SK-N-SH treated with all-trans-retinoic acid at 6 μM for 48 hours (cell line): ENCODE data around the gene MEAF6.

Experiments used
- ARNTL ChIP-seq: fragments of 450-650 bp; formaldehyde crosslinking; IDR thresholded peaks from 2 replicates; pipeline ENCODE4 v1.5.0; 2020; ENCODE audit warnings: low read depth, mild to moderate bottlenecking, moderate library complexity, borderline replicate concordance
- BACH2 ChIP-seq: fragments of 250-450 bp; sonication (Bioruptor Pico); IDR thresholded peaks from 2 replicates; pipeline ENCODE4 v1.9.0; 2021; ENCODE audit warnings: mild to moderate bottlenecking, borderline replicate concordance
- CSDC2 ChIP-seq: fragments of 250-450 bp; sonication (Bioruptor Pico); IDR thresholded peaks from 2 replicates; pipeline ENCODE4 v1.5.0; 2020; ENCODE audit warnings: mild to moderate bottlenecking, moderate library complexity
- ISL1 ChIP-seq: fragments of 250-450 bp; sonication (Bioruptor Pico); IDR thresholded peaks from 2 replicates; pipeline ENCODE4 v2.1.2; 2022; ENCODE audit warnings: mild to moderate bottlenecking, moderate library complexity
- PPARA ChIP-seq: fragments of 250-450 bp; sonication (Bioruptor Pico); IDR thresholded peaks from 2 replicates; pipeline ENCODE4 v1.5.0; 2020; ENCODE audit warnings: mild to moderate bottlenecking, borderline replicate concordance
- SNAI2 ChIP-seq: fragments of 250-450 bp; sonication (Bioruptor Pico); IDR thresholded peaks from 2 replicates; pipeline ENCODE4 v1.5.0; 2020; ENCODE audit warnings: mild to moderate bottlenecking, moderate library complexity
- TSHZ2 ChIP-seq: fragments of 250-450 bp; sonication (Bioruptor Pico); IDR thresholded peaks from 2 replicates; pipeline ENCODE4 v1.5.0; 2020; ENCODE audit warnings: mild to moderate bottlenecking, moderate library complexity
- ZC3H10 ChIP-seq: fragments of 250-450 bp; sonication (Bioruptor Pico); IDR thresholded peaks from 2 replicates; pipeline ENCODE4 v1.5.1; 2021; ENCODE audit warnings: mild to moderate bottlenecking, moderate library complexity
- ZFP3 ChIP-seq: fragments of 250-450 bp; sonication (Bioruptor Pico); IDR thresholded peaks from 2 replicates; pipeline ENCODE4 v1.5.0; 2020; ENCODE audit warnings: mild to moderate bottlenecking, moderate library complexity
- ZFP30 ChIP-seq: fragments of 450-650 bp; formaldehyde crosslinking; IDR thresholded peaks from 2 replicates; pipeline ENCODE4 v1.5.0; 2022; ENCODE audit warnings: mild to moderate bottlenecking, moderate library complexity
- ZNF8 ChIP-seq: fragments of 450-650 bp; formaldehyde crosslinking; IDR thresholded peaks from 2 replicates; pipeline ENCODE4 v1.5.0; 2020; ENCODE audit warnings: mild to moderate bottlenecking, moderate library complexity
- TF ChIP-seq, protein P1 (sequence below): fragments of 250-450 bp; sonication (Bioruptor Pico); IDR thresholded peaks from 2 replicates; pipeline ENCODE4 v1.8.0; 2020; ENCODE audit warnings: mild to moderate bottlenecking, moderate library complexity, borderline replicate concordance
- TF ChIP-seq, protein P2 (sequence below): fragments of 250-450 bp; sonication (Bioruptor Pico); IDR thresholded peaks from 2 replicates; pipeline ENCODE4 v1.5.1; 2020; ENCODE audit warnings: low read depth, mild to moderate bottlenecking, moderate library complexity

GRCh38 chr1:37519613-37520012 lies 5.0 kb upstream of the MEAF6 start:
- TF ChIP-seq ZNF8 (CRISPR knock-in tag) (no peak), TSHZ2 (no peak), ARNTL (no peak), ZC3H10 (CRISPR knock-in tag) (no peak), ZFP30 (CRISPR knock-in tag) (no peak), CSDC2 (no peak), ZFP3 (no peak), SNAI2 (CRISPR knock-in tag) (no peak), PPARA (CRISPR knock-in tag) (no peak), BACH2 (CRISPR knock-in tag) (no peak), ISL1 (CRISPR knock-in tag) (no peak)
- TF ChIP-seq, protein P1, sequence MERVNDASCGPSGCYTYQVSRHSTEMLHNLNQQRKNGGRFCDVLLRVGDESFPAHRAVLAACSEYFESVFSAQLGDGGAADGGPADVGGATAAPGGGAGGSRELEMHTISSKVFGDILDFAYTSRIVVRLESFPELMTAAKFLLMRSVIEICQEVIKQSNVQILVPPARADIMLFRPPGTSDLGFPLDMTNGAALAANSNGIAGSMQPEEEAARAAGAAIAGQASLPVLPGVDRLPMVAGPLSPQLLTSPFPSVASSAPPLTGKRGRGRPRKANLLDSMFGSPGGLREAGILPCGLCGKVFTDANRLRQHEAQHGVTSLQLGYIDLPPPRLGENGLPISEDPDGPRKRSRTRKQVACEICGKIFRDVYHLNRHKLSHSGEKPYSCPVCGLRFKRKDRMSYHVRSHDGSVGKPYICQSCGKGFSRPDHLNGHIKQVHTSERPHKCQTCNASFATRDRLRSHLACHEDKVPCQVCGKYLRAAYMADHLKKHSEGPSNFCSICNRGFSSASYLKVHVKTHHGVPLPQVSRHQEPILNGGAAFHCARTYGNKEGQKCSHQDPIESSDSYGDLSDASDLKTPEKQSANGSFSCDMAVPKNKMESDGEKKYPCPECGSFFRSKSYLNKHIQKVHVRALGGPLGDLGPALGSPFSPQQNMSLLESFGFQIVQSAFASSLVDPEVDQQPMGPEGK (CRISPR knock-in tag): no peak
- TF ChIP-seq, protein P2, sequence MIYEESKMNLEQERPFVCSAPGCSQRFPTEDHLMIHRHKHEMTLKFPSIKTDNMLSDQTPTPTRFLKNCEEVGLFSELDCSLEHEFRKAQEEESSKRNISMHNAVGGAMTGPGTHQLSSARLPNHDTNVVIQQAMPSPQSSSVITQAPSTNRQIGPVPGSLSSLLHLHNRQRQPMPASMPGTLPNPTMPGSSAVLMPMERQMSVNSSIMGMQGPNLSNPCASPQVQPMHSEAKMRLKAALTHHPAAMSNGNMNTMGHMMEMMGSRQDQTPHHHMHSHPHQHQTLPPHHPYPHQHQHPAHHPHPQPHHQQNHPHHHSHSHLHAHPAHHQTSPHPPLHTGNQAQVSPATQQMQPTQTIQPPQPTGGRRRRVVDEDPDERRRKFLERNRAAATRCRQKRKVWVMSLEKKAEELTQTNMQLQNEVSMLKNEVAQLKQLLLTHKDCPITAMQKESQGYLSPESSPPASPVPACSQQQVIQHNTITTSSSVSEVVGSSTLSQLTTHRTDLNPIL (CRISPR knock-in tag): no peak
